HG03571 (cell line): ENCODE data around the gene TMA7.
"Not testable (repeated sequence)": the region's sequence is repeated elsewhere in the genome, so short reads cannot be mapped to it uniquely, and the experiment has no call there.

ENCODE experiments used
- ATAC-seq: cut with Tn5 transposase; IDR thresholded peaks from one replicate; pipeline ENCODE4 v1.9.1; 2021; ENCODE audit not compliant: unreplicated experiment

TMA7 gene

DNA sequence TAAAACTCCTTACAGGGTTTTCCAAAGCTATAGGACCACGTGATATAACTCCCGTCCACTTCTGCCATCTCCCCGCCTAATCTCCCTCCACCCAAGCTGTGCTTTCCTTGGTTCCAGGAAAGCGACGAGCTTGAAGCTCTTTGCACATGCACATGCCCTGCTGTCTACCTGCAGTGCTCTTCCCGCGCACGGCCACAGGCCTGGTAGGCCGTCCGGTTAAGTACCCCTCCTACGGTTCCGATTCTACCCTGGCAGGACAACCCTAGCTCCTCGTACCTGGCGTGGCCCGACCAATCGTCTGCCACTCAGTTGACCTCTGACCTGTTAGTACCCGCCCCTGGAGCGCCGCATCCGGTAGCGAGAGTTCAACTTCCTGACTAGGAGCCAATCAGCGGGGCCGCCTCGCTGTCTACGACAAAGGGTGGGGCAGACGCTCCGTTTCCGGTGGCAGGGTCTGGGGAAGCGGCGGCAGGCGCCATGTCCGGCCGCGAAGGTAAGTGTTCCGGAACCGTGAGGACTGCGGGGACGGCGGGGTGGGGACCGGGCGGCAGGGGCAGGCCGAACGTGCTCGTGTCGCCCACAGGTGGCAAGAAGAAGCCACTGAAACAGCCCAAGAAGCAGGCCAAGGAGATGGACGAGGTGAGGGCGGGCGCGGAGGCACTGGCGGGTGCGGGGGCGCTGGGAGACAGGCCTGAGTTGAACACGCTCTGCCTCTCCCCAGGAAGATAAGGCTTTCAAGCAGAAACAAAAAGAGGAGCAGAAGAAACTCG, at the start of gene TMA7, which contains the start of gene CCDC51:
TMA7 (plus strand) TSS at position 438 of the 770 bp plus-strand sequence; CDS start at position 478, 40 bp downstream.
CCDC51 (minus strand) TSS at position 300 of the 770 bp plus-strand sequence. CDS start 4,991 bp downstream, outside the sequence.
- peak; percentile 92 for ATAC-seq

DNA sequence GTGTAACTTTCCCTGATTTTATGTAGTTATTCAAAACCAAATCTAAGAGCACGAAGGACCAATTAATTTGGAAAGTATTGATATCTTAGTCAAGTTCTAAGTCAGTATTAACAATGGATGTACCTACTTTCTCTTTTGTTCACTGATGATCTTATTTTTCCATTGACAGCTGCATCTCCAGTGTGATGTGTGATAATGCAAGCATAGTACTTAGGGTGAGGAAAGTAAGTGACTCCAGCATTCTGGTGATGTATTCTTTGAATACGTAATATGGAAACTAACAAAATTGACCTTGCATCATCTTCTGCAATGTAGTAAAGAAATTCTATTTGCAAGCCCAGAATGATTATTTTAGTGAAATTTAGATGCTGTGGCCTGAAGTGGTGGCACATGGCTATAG, 45.7 kb upstream of the TMA7 start:
- ATAC-seq = no peak

DNA sequence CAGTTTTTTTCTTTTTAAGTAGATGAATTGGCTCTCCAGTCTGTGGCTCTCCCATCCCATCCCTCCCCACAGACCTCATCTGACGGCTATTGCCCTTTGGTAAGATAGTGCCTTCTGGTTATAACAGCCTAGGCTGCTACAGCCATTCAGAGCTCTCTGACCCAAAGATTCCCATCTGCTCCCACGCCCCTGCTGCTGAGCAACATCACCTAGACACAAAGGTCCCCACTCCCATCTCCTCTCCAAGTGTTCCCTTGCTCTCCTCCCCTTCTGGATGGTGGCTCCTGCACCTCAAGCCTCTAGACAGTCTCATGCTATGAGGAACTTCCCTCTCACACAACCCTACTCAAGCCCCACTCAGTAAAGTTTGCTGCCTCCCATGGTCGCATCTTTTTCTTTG, 44.3 kb upstream of the TMA7 start:
- no peak for ATAC-seq

DNA sequence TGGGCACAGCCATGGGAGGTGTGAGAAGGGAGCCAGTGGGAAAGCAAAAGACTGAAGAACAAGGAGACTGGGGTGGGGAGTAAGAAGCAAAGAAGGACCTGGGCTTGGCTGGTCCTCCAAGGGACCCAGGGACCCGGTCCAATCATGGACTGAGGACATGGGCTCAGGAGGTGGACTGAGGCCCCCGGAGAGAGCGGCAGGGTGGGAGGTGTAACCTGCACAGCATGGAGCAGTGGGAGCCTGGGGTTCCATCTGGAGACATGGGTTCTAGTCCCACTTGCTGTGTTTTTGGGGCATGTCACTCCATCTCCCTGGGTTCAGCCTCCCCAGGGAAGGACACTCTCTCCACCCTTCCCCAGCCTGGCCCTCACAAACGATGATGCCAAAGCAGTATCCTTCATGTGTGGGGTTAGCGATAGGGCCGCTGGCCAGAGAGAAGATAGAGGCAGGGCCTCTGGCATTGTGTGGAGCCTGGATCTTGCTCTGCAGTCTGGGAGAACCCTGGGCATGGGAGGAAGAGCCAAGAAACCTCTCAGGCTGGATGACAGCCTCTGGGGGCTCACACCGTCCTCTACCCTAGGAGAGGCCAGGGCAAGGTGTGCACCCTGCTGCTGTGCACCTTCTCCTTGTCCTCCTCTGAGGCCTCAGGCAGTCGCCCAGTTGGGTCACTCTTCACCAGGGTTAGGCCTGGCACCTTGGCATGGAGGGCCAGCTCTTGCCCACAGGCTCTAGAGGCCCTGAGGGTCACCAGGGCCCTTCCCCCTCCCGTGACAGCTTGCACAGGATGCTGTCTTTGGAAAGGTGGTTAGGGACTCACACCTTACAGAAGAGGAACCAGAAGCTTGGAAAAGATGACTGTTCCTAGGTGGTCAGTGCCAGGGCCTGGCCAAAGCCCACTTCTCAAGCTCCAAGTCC, 42.0 kb upstream of the TMA7 start:
- ATAC-seq = no peak

DNA sequence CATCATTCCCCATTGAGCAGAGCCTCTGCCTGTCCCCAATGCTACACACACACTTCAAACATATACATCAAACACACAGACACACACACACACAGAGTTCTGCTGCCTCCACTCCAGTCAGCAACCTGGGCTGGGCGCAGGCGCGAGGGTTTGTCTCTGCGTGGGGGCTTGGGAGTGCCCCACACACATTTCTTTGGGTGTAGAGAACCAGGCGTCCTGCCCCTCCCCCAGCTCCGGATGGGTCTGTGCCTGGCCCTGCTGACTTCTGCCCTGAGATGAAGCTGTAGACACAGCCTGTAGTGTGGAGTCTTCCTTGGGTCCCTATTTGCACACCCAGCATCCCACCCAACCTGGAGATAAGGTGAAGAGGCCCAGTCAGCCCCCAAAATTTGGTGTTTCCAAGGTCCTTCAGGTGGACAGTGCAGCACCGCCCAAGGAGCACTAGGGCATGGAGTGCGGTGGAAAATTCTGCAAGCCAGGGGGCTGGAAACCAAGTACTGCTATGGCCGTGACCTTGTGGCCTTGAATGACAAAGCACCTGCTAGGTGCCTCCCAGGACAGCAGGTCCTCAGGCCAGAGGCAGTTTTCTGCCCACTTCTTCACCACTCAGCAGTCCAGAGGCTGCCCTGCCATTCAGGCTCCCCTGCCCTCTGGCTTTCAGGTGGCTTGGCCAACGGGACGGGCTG, 41.2 kb upstream of the TMA7 start:
- ATAC-seq = no peak

DNA sequence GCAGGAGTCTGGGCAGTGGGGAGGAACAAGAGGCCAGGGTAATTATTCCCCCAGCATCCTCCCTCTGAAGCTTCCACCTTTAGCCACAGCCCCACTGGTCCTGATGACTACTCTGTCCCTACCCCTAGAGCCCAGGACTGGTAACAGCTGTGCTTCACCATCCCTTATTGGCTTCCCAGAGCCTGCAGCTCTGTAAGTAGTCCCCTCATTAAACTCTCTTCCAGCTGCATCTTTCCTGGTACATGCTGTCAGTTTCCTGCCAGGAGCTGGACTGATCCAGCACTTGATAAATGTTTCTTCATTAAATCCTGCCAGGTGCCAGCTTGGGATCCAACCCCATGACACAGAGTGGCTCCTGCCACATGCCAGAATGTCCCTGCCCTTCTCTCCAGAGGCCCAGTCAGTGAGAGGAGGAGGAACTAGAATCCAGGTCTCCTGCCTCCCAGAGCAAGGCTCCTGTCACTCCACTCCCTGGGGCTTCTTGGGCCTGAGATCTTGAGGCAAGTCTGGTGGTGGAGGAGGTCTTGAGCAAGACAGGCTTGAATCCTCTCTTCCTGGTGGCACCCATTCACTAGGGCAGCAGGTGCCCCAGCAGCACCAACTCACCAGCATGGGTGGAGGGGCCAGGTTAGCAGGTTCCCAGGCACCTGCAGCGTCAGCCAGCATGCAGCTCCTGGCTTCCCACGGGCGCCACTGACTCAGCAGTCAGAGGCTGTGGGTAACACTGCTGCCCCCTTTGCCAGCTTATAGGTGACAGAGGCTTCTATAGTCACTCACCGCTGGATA, 40.5 kb upstream of the TMA7 start:
- no peak for ATAC-seq

DNA sequence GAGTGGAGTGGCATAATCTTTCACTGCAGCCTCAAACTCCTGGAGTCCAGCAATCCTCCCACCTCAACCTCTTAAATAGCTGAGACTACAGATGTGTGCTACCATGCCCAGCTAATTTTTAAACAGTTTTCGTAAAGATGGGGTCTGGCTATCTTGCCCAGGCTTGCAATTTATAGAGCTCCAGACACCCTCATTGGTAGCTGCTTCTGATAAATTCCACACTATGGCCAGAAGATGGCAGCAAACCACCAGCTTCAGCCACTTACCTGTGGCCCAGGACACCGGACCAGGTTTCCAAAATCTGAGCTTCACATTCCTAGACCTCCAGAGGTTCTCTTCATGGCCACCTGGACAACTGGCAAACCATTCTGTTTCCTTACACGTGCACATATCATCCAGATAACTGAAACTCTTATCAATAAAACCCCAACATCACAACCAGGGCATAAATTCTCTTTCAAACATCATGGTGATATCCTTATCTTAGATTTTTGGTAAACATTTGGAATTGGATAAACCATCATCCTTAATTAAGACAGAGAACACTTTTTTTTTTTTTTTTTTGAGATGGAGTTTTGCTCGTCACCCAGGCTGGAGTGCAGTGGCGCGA, 39.1 kb upstream of the TMA7 start:
- ATAC-seq = no peak

DNA sequence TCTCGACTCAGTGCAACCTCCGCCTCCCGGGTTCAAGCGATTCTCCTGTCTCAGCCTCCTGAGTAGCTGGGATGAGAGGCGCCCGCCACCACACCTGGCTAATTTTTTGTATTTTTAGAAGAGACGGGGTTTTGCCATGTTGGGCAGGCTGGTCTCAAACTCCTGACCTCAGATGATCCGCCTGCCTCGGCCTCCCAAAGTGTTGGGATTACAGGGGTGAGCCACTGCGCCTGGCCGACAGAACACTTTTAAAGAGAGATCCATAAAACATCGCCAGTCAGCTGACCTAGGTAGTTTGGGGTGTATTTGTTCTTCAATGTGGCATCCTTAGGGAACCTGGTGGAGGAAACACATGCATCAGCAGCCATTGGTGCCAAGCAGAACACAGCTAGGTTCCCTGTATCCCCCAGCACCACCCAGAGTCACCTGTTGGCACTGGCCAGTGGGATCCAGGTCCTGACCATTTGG, 38.6 kb upstream of the TMA7 start:
- ATAC-seq = not testable (repeated sequence)

DNA sequence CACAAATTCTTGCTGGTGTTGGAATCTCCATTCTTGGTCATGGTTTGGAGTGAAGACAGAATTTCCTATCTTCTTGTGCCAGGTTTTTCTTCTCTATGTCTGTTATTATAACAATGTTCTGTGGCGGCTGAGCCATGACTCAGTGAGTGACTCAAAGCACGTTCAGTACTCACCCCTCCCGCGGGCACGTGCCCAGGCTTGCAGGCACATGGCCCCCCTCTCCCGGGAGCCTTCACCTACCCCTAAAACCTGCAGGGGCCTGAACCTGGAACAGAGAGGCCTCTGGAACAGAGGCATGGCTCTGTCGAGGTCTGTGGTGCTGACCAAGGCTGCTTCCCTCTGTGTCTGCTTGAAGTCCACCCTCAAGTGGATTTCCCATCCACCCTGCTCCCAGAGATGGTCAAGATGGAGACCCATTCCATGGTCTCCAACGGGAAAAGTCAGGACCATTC, 37.8 kb upstream of the TMA7 start:
- ATAC-seq = no peak

DNA sequence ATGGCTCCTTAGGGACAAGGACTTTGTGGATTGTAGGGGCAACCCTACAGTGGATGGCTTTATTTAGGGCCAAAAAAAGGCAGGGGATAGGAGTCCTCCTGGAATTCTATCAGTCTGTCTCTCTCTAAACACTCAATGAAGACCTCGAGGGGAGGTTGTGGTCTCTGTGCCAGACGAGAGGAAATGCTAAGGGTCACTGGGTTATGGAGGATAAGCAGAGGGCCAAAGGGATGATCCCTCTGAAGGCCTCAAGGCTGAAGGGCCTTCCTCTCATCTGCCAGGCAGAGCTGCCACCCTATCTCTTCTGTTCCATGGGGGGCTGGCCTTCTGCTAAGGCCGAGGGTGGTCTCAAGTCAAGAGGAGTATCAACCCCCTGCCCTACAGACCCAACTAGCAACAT, 37.1 kb upstream of the TMA7 start:
- no peak for ATAC-seq

DNA sequence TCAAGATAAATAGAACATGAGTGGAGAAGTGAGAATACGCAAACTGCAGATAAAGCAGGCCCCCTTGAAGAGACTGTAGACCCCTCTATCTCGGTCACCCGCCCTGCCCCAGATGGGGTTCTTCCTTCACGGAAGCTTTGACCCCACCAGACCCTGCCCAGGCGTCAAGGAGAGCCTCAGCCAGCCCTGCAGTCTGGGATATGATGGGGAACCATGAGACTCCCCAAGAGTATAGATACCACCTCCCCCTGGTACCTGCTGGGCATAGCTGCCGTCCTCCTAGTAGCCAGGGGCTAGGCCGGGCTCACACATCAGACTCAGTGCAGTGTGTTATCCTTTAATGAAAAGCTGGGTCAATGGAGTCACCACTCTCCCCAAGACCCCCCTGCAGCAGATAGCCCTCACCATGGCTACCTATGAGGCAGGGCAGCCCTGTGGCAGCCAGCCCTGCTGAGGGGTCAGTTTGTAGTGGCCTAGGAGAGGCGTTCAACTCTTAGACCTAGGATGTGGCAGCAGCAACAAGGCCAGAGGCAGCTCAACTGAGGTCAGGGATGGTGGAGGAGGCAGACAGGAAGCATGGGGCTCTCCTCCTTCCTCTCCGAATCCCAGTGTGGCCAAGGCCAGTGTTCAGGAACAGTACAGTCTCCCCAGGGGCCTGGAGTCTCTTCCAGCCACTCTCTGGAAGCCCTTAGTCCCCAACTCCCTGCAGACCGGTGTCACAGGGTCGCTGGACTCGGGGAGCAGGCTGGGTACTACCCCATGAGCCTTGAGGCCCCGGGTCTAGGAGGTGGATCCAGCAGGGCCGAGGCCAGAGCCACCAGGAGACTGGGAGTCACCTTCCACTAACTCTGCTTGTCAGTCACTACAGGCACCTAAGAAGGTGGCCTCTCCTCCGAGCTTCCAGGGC, 36.3 kb upstream of the TMA7 start:
- no peak for ATAC-seq

DNA sequence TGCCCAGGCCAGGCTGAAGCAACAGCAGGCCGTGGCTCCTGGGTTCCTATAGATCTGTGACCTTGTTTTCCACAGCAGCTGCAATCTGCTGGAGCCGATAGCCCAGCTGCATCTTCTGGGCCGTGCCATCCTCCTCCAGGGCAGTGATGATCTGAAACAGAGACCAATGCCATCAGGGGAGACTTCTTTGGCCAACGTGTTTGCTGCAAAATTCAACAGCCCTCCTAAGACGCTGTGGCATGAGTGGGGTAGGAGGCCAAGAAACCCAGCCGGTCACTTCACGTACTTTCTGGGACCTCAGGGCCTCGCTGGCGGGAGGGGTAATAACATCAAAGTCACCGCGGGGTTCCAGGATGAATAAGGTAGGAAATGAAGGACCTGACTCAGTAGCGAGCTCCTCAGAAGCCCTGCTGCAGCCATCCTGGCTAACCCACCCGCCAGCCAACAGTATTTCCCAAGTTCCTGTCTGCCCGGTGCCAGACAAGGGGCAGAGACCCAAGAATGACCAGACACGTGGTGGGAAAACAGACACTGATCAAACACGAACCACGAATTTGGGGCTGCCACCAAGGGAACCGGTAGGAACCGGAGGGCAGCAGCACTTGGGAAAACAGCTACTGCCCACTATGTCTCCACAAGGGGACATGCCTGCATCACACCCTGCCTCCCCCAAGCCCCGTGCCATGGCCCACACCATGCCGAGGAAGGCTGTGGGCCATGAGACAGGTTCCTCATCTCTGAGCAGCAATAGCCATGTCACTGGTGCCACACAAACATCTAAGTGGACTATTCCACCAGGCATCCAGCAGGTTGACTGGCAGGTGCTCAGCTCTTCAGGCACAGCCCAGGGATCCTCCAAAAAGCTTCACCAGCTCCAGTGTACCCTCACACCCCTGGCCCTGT, 35.4 kb upstream of the TMA7 start:
- no peak for ATAC-seq

DNA sequence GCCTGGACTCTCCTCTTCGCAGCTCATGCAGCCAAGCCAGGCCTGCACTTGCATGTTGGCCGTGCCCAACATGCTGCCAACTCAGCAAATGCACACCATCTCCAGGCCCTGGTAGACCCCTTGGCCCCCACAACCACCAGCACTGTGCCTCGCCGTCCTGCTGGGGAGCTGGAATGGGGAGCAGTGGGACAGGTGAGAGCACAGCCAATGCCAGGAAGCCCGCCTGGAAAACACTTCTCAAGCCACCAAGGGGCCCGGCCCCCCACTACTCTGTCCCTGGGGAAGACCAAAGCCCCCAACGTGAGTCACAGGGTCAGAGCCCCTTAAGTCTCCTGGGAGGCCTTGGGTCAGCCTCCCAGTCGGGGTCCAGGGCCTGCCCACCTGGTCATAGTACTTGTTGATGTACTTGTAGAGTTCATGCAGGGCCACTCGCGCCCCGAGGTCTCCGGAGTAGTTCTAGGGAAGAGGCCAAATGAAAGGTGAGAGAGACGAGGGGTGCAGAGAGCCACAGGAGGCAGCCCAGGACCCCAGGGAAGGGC, 34.6 kb upstream of the TMA7 start:
- no peak for ATAC-seq

DNA sequence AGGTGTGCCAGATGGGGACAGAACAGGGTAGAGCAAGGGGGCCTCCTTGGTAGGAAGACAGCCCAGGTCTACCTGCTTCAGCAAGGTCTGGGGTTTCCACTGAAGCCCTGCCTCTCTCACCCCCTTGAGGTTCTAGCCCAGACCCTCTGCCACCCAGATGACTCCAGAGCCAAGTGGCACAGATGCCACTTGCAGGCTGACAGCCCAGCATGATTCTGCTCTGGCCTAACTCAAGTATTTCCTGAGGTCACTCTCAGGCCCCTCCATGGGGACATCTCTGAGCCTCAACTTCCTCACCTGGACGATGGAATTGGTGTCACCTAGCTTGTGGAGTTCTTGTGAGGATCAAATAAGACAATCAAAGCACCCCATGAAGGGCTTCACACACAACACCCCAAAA, 34.1 kb upstream of the TMA7 start:
- no peak for ATAC-seq

DNA sequence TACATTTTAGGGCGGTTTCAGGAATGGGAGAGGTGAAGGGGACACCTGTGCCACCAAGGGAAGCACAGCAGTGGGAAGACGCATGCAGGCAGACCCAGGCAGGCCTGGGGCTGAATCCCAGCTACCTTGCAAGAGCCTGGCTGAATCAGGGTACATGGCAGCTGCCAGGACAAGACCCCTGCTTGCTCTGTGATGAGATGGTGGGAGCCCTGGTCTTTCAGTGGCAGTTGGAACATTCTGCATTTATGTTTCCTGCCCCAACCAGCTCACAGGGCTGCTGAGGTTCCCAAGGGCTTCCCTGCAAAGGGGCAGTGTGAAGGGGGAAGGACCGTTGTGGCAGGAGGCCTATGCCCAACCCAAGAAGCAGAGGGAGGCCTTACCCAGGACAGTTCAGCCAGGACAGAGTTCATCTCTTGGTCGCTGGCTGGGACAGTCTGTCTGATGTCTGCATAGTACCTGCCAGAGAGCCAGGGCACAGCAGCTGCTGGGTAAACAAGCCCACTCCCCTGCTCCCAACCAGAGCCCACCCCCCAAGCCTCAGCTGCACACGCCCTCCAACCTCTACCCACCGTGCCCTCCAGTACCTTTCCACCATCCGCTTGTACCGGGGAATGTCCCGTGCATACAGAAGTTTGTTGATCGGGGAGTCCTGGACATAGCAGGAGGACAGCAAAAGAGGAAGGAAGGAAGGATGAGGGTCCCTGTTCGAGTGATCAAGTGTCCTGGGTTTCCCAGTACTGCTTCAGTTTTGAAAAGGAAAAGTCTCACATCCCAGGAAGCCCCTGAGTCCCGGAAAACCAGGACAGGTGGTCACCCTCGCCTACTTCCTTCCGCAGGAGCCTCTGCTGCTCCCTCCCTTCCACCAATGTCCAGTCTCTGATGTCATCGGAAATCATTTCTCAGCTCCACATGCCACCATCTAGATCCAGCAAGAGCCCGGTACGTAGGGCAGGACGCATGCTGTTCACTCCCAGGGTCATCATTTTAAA, 33.3 kb upstream of the TMA7 start:
- ATAC-seq = no peak

DNA sequence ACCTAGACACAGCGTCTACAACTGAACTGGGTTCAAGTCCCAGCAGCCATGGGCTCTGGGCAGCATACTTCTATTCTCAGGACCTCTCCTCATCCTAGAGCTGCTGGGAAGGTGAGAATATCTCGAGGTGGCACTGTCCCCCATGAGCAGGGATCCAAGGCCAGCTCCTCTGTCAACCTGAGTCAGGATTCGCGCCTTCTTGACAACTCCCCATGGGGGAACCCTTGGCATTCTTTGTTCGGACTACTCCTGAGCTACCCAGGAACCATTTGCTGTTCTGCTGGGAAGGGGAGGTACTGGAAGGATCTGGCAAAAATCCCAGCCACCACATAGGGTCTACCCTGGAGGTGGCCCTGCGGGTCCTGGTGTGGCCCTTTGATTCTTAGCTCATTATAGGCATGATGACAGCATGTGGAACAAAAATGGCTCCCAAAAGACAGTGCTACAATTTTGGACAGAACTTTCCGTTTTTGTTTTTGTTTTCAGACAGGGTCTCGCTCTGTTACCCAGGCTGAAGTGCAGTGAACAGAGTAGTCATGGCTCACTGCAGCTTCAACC, 32.4 kb upstream of the TMA7 start:
- no peak for ATAC-seq
